ENCODE data around the gene NDUFB1. TPM values are rescaled to one million over a fixed set of nuclear protein-coding genes. Genes with fewer than 3 reads are reported as not detected.

NDUFB1 gene
- polyA plus RNA-seq, 1 of the 3 experiments (the other 2 are of a cell fraction): 298 TPM

DNA sequence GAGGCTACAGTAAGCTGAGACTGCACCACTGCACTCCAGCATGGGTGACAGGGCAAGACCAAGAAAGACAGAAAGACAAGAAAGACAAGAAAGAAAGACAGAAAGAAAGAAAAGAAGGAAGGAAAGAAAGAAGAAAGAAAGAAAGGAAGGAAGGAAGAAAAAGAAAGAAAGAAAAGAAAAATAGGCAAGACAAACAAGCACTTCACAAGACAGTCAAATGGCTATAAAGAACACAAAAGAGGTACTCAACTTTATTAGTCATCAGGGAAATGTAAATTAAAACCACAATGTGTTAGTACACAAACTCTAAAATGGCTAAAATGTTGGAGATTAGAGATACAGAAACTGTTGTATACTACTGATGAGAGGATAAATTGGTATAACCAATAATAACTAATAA, 21.7 kb downstream of the NDUFB1 start:
- no peak overlapping the region for H2AFZ ChIP-seq (ENCODE audit: low read depth)
- H3K4me3 ChIP-seq (ENCODE audit: low read depth in 2 of 2, low read length in 1 of 2): no peak overlapping the region
- ChIA-PET POLR2A (no interaction called here), CTCF (no interaction called here)
- TF ChIP-seq FOXJ3 (CRISPR knock-in tag; IDR thresholded peaks at IDR 0.05) (no peak), EP300 (IDR thresholded peaks at IDR 0.05; ENCODE audit: borderline replicate concordance in 1 of 2, low read depth in 1 of 2, low read length in 1 of 2) (no peak)
- TF ChIP-seq, protein P1, sequence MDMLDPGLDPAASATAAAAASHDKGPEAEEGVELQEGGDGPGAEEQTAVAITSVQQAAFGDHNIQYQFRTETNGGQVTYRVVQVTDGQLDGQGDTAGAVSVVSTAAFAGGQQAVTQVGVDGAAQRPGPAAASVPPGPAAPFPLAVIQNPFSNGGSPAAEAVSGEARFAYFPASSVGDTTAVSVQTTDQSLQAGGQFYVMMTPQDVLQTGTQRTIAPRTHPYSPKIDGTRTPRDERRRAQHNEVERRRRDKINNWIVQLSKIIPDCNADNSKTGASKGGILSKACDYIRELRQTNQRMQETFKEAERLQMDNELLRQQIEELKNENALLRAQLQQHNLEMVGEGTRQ (IDR thresholded peaks at IDR 0.05; ENCODE audit: borderline replicate concordance, low read depth, low read length): no peak
- TF ChIP-seq, protein P2, sequence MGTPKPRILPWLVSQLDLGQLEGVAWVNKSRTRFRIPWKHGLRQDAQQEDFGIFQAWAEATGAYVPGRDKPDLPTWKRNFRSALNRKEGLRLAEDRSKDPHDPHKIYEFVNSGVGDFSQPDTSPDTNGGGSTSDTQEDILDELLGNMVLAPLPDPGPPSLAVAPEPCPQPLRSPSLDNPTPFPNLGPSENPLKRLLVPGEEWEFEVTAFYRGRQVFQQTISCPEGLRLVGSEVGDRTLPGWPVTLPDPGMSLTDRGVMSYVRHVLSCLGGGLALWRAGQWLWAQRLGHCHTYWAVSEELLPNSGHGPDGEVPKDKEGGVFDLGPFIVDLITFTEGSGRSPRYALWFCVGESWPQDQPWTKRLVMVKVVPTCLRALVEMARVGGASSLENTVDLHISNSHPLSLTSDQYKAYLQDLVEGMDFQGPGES (IDR thresholded peaks at IDR 0.05; ENCODE audit: low read depth, low read length): no peak
- TF ChIP-seq, protein P3, sequence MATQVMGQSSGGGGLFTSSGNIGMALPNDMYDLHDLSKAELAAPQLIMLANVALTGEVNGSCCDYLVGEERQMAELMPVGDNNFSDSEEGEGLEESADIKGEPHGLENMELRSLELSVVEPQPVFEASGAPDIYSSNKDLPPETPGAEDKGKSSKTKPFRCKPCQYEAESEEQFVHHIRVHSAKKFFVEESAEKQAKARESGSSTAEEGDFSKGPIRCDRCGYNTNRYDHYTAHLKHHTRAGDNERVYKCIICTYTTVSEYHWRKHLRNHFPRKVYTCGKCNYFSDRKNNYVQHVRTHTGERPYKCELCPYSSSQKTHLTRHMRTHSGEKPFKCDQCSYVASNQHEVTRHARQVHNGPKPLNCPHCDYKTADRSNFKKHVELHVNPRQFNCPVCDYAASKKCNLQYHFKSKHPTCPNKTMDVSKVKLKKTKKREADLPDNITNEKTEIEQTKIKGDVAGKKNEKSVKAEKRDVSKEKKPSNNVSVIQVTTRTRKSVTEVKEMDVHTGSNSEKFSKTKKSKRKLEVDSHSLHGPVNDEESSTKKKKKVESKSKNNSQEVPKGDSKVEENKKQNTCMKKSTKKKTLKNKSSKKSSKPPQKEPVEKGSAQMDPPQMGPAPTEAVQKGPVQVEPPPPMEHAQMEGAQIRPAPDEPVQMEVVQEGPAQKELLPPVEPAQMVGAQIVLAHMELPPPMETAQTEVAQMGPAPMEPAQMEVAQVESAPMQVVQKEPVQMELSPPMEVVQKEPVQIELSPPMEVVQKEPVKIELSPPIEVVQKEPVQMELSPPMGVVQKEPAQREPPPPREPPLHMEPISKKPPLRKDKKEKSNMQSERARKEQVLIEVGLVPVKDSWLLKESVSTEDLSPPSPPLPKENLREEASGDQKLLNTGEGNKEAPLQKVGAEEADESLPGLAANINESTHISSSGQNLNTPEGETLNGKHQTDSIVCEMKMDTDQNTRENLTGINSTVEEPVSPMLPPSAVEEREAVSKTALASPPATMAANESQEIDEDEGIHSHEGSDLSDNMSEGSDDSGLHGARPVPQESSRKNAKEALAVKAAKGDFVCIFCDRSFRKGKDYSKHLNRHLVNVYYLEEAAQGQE (IDR thresholded peaks at IDR 0.05; ENCODE audit: low read depth, low read length): no peak
- no peak overlapping the region for H3K4me2 ChIP-seq
- H3K27ac ChIP-seq (ENCODE audit: low read depth in 2 of 2, low read length in 1 of 2): no peak overlapping the region
- no peaks in the 10 kb centered on the region for H3F3A ChIP-seq (replicated peaks; ENCODE audit: insufficient read depth)
- no peak overlapping the region for H3K9ac ChIP-seq
- H3K36me3 ChIP-seq (replicated peaks in 1 of 2; ENCODE audit: control insufficient read depth in 1 of 2, insufficient read depth in 2 of 2, low read length in 1 of 2): peaks cover 4 to 5% of the 10 kb centered on the region in 2 experiments
- no peaks in the 10 kb centered on the region for H3K27me3 ChIP-seq (ENCODE audit: insufficient read depth)
- peaks cover 90% of the 10 kb centered on the region for H3K79me2 ChIP-seq (ENCODE audit: insufficient read depth)
- no peak for DNase-seq
- H3K4me1 ChIP-seq (ENCODE audit: control insufficient read depth in 1 of 2, insufficient read depth in 2 of 2, low read depth in 1 of 2, low read length in 1 of 2): peaks cover 0 to under 1% of the 10 kb centered on the region in 2 experiments; a peak in 1 of 4 replicates
- no peaks in the 10 kb centered on the region for H3K9me3 ChIP-seq
- H3K9me2 ChIP-seq: no peaks in the 10 kb centered on the region
- peaks cover 20% of the 10 kb centered on the region; the same call in 1 of the 2 replicates for H4K20me1 ChIP-seq (ENCODE audit: insufficient read depth)

DNA sequence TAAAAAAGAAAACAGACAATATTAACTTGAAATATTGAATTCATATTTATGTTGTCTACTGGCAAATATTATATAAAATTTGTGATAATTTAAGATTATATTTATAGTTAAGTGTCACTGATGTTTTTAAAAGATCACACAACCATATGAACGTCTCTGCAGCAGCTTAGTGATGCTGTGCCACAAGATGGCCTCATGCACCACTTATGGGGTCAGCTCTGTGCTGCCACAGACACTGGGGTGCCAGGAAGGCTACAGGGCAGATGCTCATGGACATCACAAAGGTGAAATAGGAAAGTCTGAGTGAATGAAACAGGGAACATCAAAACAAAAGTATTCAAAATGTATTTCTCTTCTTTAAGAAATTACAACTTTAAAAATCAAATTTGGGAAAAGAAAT, 28.2 kb downstream of the NDUFB1 start:
- Histone ChIP-seq H3K36me3 (replicated peaks in 1 of 2; ENCODE audit: control insufficient read depth in 1 of 2, insufficient read depth in 2 of 2, low read length in 1 of 2) (peaks cover 11 to 38% of the 10 kb centered on the region in 2 experiments), H3K4me2 (no peak overlapping the region)
- CTCF ChIA-PET: interaction anchor here (0.8 to 1.7 kb wide), 3 partner anchors 11 to 597 kb away, joined by 3 to 9 read pairs (median 7); partner anchors contain the start of gene ATXN3

More for the DNA sequence above, 28.2 kb downstream of the NDUFB1 start:
- H2AFZ ChIP-seq (ENCODE audit: low read depth): no peak overlapping the region
- no peaks in the 10 kb centered on the region for H3K4me1 ChIP-seq (ENCODE audit: control insufficient read depth in 1 of 2, insufficient read depth in 2 of 2, low read depth in 1 of 2, low read length in 1 of 2)
- H3K79me2 ChIP-seq (ENCODE audit: insufficient read depth): peaks cover 31% of the 10 kb centered on the region
- DNase-seq: peak; percentile 36
- H3K9me3 ChIP-seq: no peaks in the 10 kb centered on the region
- peak; percentile 56 for TF ChIP-seq RAD21 (IDR thresholded peaks at IDR 0.05; ENCODE audit: low read length)
- TF ChIP-seq, protein P4, sequence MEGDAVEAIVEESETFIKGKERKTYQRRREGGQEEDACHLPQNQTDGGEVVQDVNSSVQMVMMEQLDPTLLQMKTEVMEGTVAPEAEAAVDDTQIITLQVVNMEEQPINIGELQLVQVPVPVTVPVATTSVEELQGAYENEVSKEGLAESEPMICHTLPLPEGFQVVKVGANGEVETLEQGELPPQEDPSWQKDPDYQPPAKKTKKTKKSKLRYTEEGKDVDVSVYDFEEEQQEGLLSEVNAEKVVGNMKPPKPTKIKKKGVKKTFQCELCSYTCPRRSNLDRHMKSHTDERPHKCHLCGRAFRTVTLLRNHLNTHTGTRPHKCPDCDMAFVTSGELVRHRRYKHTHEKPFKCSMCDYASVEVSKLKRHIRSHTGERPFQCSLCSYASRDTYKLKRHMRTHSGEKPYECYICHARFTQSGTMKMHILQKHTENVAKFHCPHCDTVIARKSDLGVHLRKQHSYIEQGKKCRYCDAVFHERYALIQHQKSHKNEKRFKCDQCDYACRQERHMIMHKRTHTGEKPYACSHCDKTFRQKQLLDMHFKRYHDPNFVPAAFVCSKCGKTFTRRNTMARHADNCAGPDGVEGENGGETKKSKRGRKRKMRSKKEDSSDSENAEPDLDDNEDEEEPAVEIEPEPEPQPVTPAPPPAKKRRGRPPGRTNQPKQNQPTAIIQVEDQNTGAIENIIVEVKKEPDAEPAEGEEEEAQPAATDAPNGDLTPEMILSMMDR (IDR thresholded peaks at IDR 0.05): peak; percentile 32
- 0 out of 2 replicates have a peak, but pooled peaks have one; percentile 7 for TF ChIP-seq SMC3 (IDR thresholded peaks at IDR 0.05; ENCODE audit: low read depth, low read length)
- TF ChIP-seq JUND (IDR thresholded peaks at IDR 0.05): no peak
- 87% methylated on average over 1 of the region's 1 CpG for WGBS (ENCODE audit: low lambda C conversion rate)
- H3K27ac ChIP-seq (ENCODE audit: low read depth in 2 of 2, low read length in 1 of 2): no peak overlapping the region
- H3K9ac ChIP-seq: no peak overlapping the region
- no peaks in the 10 kb centered on the region for H3K9me2 ChIP-seq
- POLR2A ChIA-PET: no interaction called here
- no peaks in the 10 kb centered on the region; the same call in 1 of the 2 replicates for H4K20me1 ChIP-seq (ENCODE audit: insufficient read depth)
- H3K4me3 ChIP-seq (ENCODE audit: low read depth in 2 of 2, low read length in 1 of 2): no peak overlapping the region
- H3K27me3 ChIP-seq (ENCODE audit: insufficient read depth): no peaks in the 10 kb centered on the region
- peaks cover 4% of the 10 kb centered on the region for H3F3A ChIP-seq (replicated peaks; ENCODE audit: insufficient read depth)

Data from SK-N-SH (cell line).